T-helper 1 cell treated with Interleukin-12 subunit alpha and Interleukin-12 subunit beta and Interleukin-4 antibody, amounts not matched to agents 30 μg/mL and 1 μg/mL, for 36 hours (primary cell): ENCODE measurements around the gene FECH.
"Not testable (repeated sequence)": the region's sequence is repeated elsewhere in the genome, so short reads cannot be mapped to it uniquely, and the experiment has no call there.

Experiments used
- H3K27ac Mint-ChIP-seq: one replicate; pipeline ENCODE4 v1.8.0; 2021; ENCODE audit warnings: mild to moderate bottlenecking, mixed read lengths
- H3K27me3 Mint-ChIP-seq: one replicate; pipeline ENCODE4 v1.8.0; 2021; ENCODE audit warnings: low read depth, mixed read lengths
- H3K36me3 Mint-ChIP-seq: one replicate; pipeline ENCODE4 v1.8.0; 2021; ENCODE audit warnings: low read depth, mixed read lengths
- H3K4me1 Mint-ChIP-seq: one replicate; pipeline ENCODE4 v1.8.0; 2021; ENCODE audit warnings: low read depth, mixed read lengths
- H3K4me3 Mint-ChIP-seq: one replicate; pipeline ENCODE4 v1.8.0; 2021; ENCODE audit warnings: mild to moderate bottlenecking, moderate library complexity, mixed read lengths
- H3K9me3 Mint-ChIP-seq: one replicate; pipeline ENCODE4 v1.8.0; 2021; ENCODE audit warnings: mixed read lengths

FECH gene

GRCh38 chr18:57529151-57529550 lies 57.4 kb downstream of the FECH start:
- H3K27ac Mint-ChIP-seq = no peak overlapping the region
- no peaks in the 10 kb centered on the region for H3K27me3 Mint-ChIP-seq
- no peaks in the 10 kb centered on the region for H3K4me1 Mint-ChIP-seq
- H3K9me3 Mint-ChIP-seq = no peaks in the 10 kb centered on the region
- no peak overlapping the region for H3K4me3 Mint-ChIP-seq
- H3K36me3 Mint-ChIP-seq = no peaks in the 10 kb centered on the region

- Mint-ChIP-seq H3K36me3 (no peaks in the 10 kb centered on the region), H3K27me3 (peaks cover 3% of the 10 kb centered on the region), H3K4me1 (no peaks in the 10 kb centered on the region), H3K27ac (no peak overlapping the region), H3K4me3 (no peak overlapping the region), H3K9me3 (no peaks in the 10 kb centered on the region)
Observed at GRCh38 chr18:57527556-57528229, 58.8 kb downstream of the FECH start.

GRCh38 chr18:57523171-57523956 lies 63.1 kb downstream of the FECH start:
- Mint-ChIP-seq H3K9me3 (no peaks in the 10 kb centered on the region), H3K27ac (no peak overlapping the region), H3K36me3 (no peaks in the 10 kb centered on the region)

GRCh38 chr18:57522348-57522747 lies 64.2 kb downstream of the FECH start:
- H3K9me3 Mint-ChIP-seq = not testable (repeated sequence)

More at GRCh38 chr18:57523171-57523956, 63.1 kb downstream of the FECH start:
- H3K27me3 Mint-ChIP-seq = peaks cover 11% of the 10 kb centered on the region
- no peaks in the 10 kb centered on the region for H3K4me1 Mint-ChIP-seq
- H3K4me3 Mint-ChIP-seq = no peak overlapping the region

GRCh38 chr18:57519668-57520424 lies 66.7 kb downstream of the FECH start:
- H3K27me3 Mint-ChIP-seq = peaks cover 11% of the 10 kb centered on the region
- no peaks in the 10 kb centered on the region for H3K36me3 Mint-ChIP-seq
- no peak overlapping the region for H3K27ac Mint-ChIP-seq
- H3K4me1 Mint-ChIP-seq = no peaks in the 10 kb centered on the region
- H3K4me3 Mint-ChIP-seq = no peak overlapping the region
- no peaks in the 10 kb centered on the region for H3K9me3 Mint-ChIP-seq

More at GRCh38 chr18:57522348-57522747, 64.2 kb downstream of the FECH start:
- H3K36me3 Mint-ChIP-seq, H3K27ac Mint-ChIP-seq, H3K4me3 Mint-ChIP-seq, H3K4me1 Mint-ChIP-seq: not testable (repeated sequence)
- H3K27me3 Mint-ChIP-seq = peaks cover 11% of the 10 kb centered on the region

GRCh38 chr18:57518533-57518932 lies 68.0 kb downstream of the FECH start:
- Mint-ChIP-seq H3K4me3 (no peak overlapping the region), H3K36me3 (no peaks in the 10 kb centered on the region), H3K4me1 (no peaks in the 10 kb centered on the region), H3K9me3 (no peaks in the 10 kb centered on the region), H3K27me3 (peaks cover 11% of the 10 kb centered on the region), H3K27ac (no peak overlapping the region)

GRCh38 chr18:57516056-57516455 lies 70.4 kb downstream of the FECH start:
- H3K9me3 Mint-ChIP-seq = no peaks in the 10 kb centered on the region
- no peaks in the 10 kb centered on the region for H3K36me3 Mint-ChIP-seq
- no peak overlapping the region for H3K27ac Mint-ChIP-seq
- H3K4me3 Mint-ChIP-seq = no peak overlapping the region
- H3K4me1 Mint-ChIP-seq = no peaks in the 10 kb centered on the region
- H3K27me3 Mint-ChIP-seq = peaks cover 8% of the 10 kb centered on the region

GRCh38 chr18:57505231-57505630 lies 81.3 kb downstream of the FECH start:
- Mint-ChIP-seq H3K27ac (no peak overlapping the region), H3K36me3 (no peaks in the 10 kb centered on the region), H3K9me3 (no peaks in the 10 kb centered on the region), H3K4me1 (no peaks in the 10 kb centered on the region), H3K27me3 (peaks cover 3% of the 10 kb centered on the region), H3K4me3 (no peak overlapping the region)

- no peaks in the 10 kb centered on the region for H3K9me3 Mint-ChIP-seq
- no peak overlapping the region for H3K27ac Mint-ChIP-seq
- H3K4me1 Mint-ChIP-seq = no peaks in the 10 kb centered on the region
- no peak overlapping the region for H3K4me3 Mint-ChIP-seq
- peaks cover 3% of the 10 kb centered on the region for H3K27me3 Mint-ChIP-seq
- H3K36me3 Mint-ChIP-seq = no peaks in the 10 kb centered on the region
Observed at GRCh38 chr18:57502624-57503023, 83.9 kb downstream of the FECH start.

GRCh38 chr18:57498682-57499256 lies 87.7 kb downstream of the FECH start:
- no peak overlapping the region for H3K27ac Mint-ChIP-seq
- no peaks in the 10 kb centered on the region for H3K36me3 Mint-ChIP-seq
- no peaks in the 10 kb centered on the region for H3K27me3 Mint-ChIP-seq
- H3K4me1 Mint-ChIP-seq = no peaks in the 10 kb centered on the region
- H3K9me3 Mint-ChIP-seq = no peaks in the 10 kb centered on the region
- no peak overlapping the region for H3K4me3 Mint-ChIP-seq
